Chondrocyte (in vitro differentiated cells): ENCODE data around the gene EML6. TPM values are rescaled to one million over a fixed set of nuclear protein-coding genes. Genes with fewer than 3 reads are reported as not detected.

ENCODE experiments used
- DNase-seq: peaks from one replicate; pipeline ENCODE4 v3.0.0; 2021; ENCODE audit warnings: mixed read lengths, low spot score
- H3K27ac Mint-ChIP-seq: one replicate; pipeline ENCODE4 v1.8.0; 2021; ENCODE audit warnings: mild to moderate bottlenecking, moderate library complexity, mixed read lengths; ENCODE audit not compliant: unreplicated experiment
- H3K27me3 Mint-ChIP-seq: 2 replicates; pipeline ENCODE4 v1.8.0; 2021; ENCODE audit warnings: low read depth, mixed read lengths
- H3K36me3 Mint-ChIP-seq: 2 replicates; pipeline ENCODE4 v1.8.0; 2021; ENCODE audit warnings: low read depth, mixed read lengths
- H3K4me1 Mint-ChIP-seq: 2 replicates; pipeline ENCODE4 v1.8.0; 2021; ENCODE audit warnings: low read depth, mild to moderate bottlenecking, mixed read lengths
- H3K4me3 Mint-ChIP-seq: one replicate; pipeline ENCODE4 v1.8.0; 2021; ENCODE audit warnings: mild to moderate bottlenecking, moderate library complexity, mixed read lengths; ENCODE audit not compliant: unreplicated experiment
- H3K9me3 Mint-ChIP-seq: 2 replicates; pipeline ENCODE4 v1.8.0; 2021; ENCODE audit warnings: low read depth, mixed read lengths
- CTCF ChIP-seq: fragments of 200-600 bp; sonication (generic); IDR thresholded peaks from 2 replicates; pipeline ENCODE4 v1.5.0; 2021; ENCODE audit warnings: antibody characterized with exemption, mild to moderate bottlenecking, moderate library complexity
- total RNA-seq: library from RNA; stranded (reverse); gene quantifications from 3 replicates; pipeline ENCODE4 v1.2.1, GENCODE V29; 2021

EML6 gene
- total RNA-seq, 1 donor from 2014 or later: 1.1 TPM

DNA sequence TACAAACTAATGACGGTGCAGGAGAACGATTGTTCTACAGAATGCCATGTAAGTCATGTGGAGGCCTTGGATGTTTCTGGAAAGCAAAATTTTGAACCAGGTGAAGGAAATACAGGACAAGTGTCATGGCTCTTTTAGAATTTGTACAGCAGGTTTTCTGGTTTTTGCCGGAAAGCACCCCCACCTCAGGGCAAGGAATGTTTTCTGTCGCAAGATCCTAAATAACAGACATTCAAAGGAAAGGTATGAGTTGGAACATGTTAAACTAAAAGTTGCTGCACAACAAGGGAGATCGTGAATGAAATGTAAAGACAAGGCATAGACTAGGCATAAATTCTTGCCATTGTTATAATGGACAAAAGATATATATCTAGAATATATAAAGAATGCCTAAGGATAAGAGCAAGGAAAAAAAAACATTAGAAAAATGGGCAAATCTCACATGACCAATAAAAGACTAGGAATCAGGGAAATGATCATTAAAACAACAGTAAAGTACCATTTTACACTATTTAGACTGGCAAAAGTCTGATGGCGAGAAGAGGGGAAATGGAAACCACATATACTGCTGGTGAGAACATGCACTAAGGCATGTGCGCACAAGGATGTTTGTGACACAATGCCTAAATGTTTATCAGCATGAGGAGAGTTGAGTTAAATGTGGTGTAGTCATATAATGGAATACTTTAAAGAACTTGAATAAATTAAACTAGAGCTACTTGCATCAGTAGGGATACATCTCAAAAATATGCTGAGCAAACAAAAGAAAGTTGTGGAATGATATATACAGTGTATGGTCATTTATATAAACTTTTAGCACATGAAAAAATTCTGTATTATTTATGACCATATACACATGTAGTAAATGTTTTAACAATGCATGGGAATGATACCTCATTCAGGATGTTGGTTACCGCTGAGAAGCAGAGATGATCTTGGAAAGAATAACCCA is 127.0 kb downstream of the EML6 start:
- Mint-ChIP-seq H3K9me3 (no peaks in the 10 kb centered on the region), H3K4me3 (no peak overlapping the region), H3K4me1 (no peaks in the 10 kb centered on the region), H3K36me3 (no peaks in the 10 kb centered on the region), H3K27me3 (no peaks in the 10 kb centered on the region), H3K27ac (no peak overlapping the region)
- no peak for DNase-seq
- no peak for TF ChIP-seq CTCF

DNA sequence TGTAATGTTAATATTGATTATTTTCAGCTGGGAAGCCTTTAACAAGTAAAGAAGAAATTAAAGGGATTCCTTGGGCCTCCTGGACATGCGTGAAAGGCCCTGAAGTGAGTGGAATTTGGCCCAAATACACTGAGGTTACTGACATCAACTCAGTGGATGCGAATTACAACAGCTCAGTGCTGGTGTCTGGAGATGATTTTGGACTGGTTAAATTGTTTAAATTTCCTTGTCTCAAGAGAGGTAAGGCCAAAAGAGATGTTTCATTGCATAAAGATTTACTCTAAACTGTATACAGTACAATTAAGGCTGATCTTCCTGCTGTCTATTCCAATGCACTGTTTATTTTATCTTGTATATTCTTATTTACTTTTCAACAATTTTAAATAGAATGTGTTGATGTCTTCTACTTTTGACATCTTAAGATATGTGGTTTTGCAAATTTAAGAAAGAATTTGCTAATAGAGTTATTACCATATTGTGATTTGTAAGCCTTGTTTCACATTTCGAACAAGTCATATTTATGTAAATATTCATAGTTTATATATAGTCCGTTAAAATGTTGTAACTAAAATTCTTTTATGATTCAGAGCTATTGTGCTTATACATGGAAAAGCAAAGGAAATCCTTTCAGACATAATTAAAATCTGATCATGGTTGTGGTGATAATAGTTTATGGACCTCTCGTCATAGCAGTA is 130.3 kb downstream of the EML6 start:
- no peak for DNase-seq
- Mint-ChIP-seq H3K4me3 (no peak overlapping the region), H3K4me1 (no peaks in the 10 kb centered on the region), H3K36me3 (peaks cover 1% of the 10 kb centered on the region), H3K27ac (no peak overlapping the region), H3K27me3 (no peaks in the 10 kb centered on the region), H3K9me3 (no peaks in the 10 kb centered on the region)
- TF ChIP-seq CTCF: no peak

DNA sequence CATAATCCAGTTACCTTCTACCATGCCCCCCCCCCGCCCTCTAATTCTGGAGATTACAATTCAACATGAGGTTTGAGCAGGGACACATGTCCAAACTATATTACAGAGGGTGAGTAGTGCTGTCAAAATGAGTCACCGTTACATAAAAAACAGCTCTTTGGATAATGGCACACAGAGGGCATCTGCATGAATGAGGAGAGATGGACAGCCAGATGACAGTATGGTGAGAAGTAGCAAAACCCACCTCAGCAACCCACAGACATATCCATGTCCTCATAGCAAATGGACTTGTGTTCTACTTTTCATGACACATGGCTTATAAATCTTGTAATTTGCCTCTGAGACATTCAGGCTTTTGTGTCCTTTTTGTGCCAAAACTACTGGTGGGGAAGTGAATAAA is 132.0 kb downstream of the EML6 start:
- Mint-ChIP-seq H3K27me3 (no peaks in the 10 kb centered on the region), H3K27ac (no peak overlapping the region), H3K4me1 (peaks cover 7% of the 10 kb centered on the region), H3K9me3 (no peaks in the 10 kb centered on the region), H3K36me3 (peaks cover 1% of the 10 kb centered on the region), H3K4me3 (no peak overlapping the region)
- TF ChIP-seq CTCF: no peak
- no peak for DNase-seq

GRCh38 chr2:54858021-54858681 is 134.7 kb downstream of the EML6 start:
- Mint-ChIP-seq H3K27ac (no peak overlapping the region), H3K4me3 (no peak overlapping the region), H3K9me3 (peaks cover 4% of the 10 kb centered on the region), H3K36me3 (peaks cover 1% of the 10 kb centered on the region), H3K27me3 (no peaks in the 10 kb centered on the region), H3K4me1 (peaks cover 8% of the 10 kb centered on the region)
- no peak for DNase-seq
- no peak for TF ChIP-seq CTCF

- Mint-ChIP-seq H3K27me3 (no peaks in the 10 kb centered on the region), H3K9me3 (peaks cover 4% of the 10 kb centered on the region), H3K4me3 (no peak overlapping the region), H3K27ac (no peak overlapping the region), H3K4me1 (peaks cover 8% of the 10 kb centered on the region), H3K36me3 (peaks cover 1% of the 10 kb centered on the region)
- no peak for DNase-seq
- peak; percentile 7 for TF ChIP-seq CTCF
Observed at GRCh38 chr2:54859416-54859815, 136.0 kb downstream of the EML6 start.
